Caco-2 (cell line): ENCODE results near the gene HMCN2. TPM values are rescaled to one million over a fixed set of nuclear protein-coding genes. Genes with fewer than 3 reads are reported as not detected.

ENCODE experiments used
- BruUV-seq: library from RNA; stranded (reverse); fragments of 400-500 nt; replicated peaks from 2 replicates; lab custom pipeline; 2021; lab: Mats Ljungman, UMichigan
- CTCF ChIA-PET: fragments of 300-600 bp; sonication (Branson Sonifier 250); formaldehyde crosslinking; loops from one replicate; lab custom pipeline; 2022; ENCODE audit warnings: antibody characterized with exemption; lab: Charles Lee
- POLR2A ChIA-PET: fragments of 300-600 bp; sonication (Branson Sonifier 250); formaldehyde crosslinking; loops from one replicate; lab custom pipeline; 2022; ENCODE audit warnings: antibody characterized with exemption; lab: Charles Lee
- DNase-seq, 2 experiments: peaks; one replicate each; pipeline versions ENCODE4 v3.0.0 to v3.0.0-alpha.2; 2020 to 2022
- H3K27me3 ChIP-seq: replicated peaks from 2 replicates; pipeline ENCODE4 v1.6.0; 2011; ENCODE audit warnings: low read length; ENCODE audit not compliant: control insufficient read depth, insufficient read depth
- H3K36me3 ChIP-seq: 2 replicates; pipeline ENCODE4 v1.5.1; 2011; ENCODE audit warnings: low read length; ENCODE audit not compliant: control insufficient read depth, insufficient read depth
- H3K4me1 ChIP-seq: fragments of 250-450 bp; sonication (Bioruptor Pico); 2 replicates; pipeline ENCODE4 v1.5.1; 2020; ENCODE audit warnings: mild to moderate bottlenecking
- H3K4me3 ChIP-seq: 2 replicates; pipeline ENCODE4 v1.5.1; 2011; ENCODE audit warnings: low read depth, mild to moderate bottlenecking, control low read depth, low read length
- H3K9me3 ChIP-seq: fragments of 250-450 bp; sonication (Bioruptor Pico); 2 replicates; pipeline ENCODE4 v1.5.1; 2020; ENCODE audit warnings: mild to moderate bottlenecking, moderate library complexity
- H3K27ac Mint-ChIP-seq: one replicate; pipeline ENCODE4 v1.8.0; 2022; ENCODE audit warnings: mixed read lengths; ENCODE audit not compliant: unreplicated experiment
- H3K27me3 Mint-ChIP-seq: one replicate; pipeline ENCODE4 v1.8.0; 2022; ENCODE audit warnings: mixed read lengths; ENCODE audit not compliant: insufficient read depth, unreplicated experiment
- H3K36me3 Mint-ChIP-seq: one replicate; pipeline ENCODE4 v1.8.0; 2022; ENCODE audit warnings: mild to moderate bottlenecking, mixed read lengths; ENCODE audit not compliant: insufficient read depth, unreplicated experiment
- H3K4me1 Mint-ChIP-seq: one replicate; pipeline ENCODE4 v1.8.0; 2022; ENCODE audit warnings: low read depth, mixed read lengths; ENCODE audit not compliant: unreplicated experiment
- H3K4me3 Mint-ChIP-seq: one replicate; pipeline ENCODE4 v1.8.0; 2022; ENCODE audit warnings: mild to moderate bottlenecking, moderate library complexity, mixed read lengths; ENCODE audit not compliant: unreplicated experiment
- H3K9me3 Mint-ChIP-seq: one replicate; pipeline ENCODE4 v1.8.0; 2022; ENCODE audit warnings: mixed read lengths; ENCODE audit not compliant: unreplicated experiment
- intact Hi-C: fragments of 100-400 bp; cut with micrococcal nuclease; formaldehyde crosslinking; loops from one replicate; pipeline ENCODE4 v1.10.0; 2022; ENCODE audit not compliant: unreplicated experiment
- total RNA-seq: library from RNA; stranded (reverse); gene quantifications from 2 replicates; pipeline ENCODE4 v1.2.3, GENCODE V29; 2022
- TF ChIP-seq, protein P1 (sequence below), 2 experiments: fragments of 200-600 bp in 1 of 2; IDR thresholded peaks; 1 replicate in 1 of 2; 2 replicates in 1 of 2; pipeline versions ENCODE4 v1.5.1 to v1.8.0; 2011 to 2022; ENCODE audit warnings: antibody characterized with exemption in 1 of 2, control low read depth in 1 of 2, inconsistent platforms in 1 of 2, low read depth in 1 of 2, low read length in 1 of 2, mild to moderate bottlenecking in 1 of 2, moderate library complexity in 1 of 2; ENCODE audit not compliant: insufficient read depth in 1 of 2, severe bottlenecking in 1 of 2, unreplicated experiment in 1 of 2

The HMCN2 gene
- total RNA-seq, 1 experiment from 2014 or later = 0.41 TPM

DNA sequence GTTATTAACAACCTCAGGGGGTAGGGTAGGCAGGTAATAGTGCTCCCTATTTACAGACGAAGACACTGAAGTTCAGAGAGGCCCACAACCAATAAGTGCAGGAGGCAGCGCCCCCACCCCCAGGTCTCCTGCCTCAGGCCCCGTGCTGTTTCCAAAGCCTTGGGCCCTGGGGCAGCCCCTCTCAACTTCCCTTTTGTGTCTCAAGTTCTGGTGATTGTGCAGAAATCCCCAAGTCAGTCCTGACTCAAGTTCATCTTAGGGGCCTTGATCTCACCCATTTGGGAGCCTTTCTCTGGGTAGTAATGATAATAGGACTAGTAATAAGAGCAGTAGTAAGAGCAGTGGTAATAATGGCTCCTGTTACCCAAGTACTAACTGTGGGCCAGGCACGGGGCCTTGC is 143.7 kb downstream of the HMCN2 start:
- no peaks in the 10 kb centered on the region for H3K27me3 Mint-ChIP-seq
- no peaks in the 10 kb centered on the region for H3K9me3 Mint-ChIP-seq
- no peak overlapping the region for H3K4me3 Mint-ChIP-seq
- no TSS peak for BruUV-seq
- H3K4me1 Mint-ChIP-seq = no peaks in the 10 kb centered on the region
- POLR2A ChIA-PET = no interaction called here
- Histone ChIP-seq H3K4me3 (no peak overlapping the region), H3K27me3 (no peaks in the 10 kb centered on the region), H3K36me3 (no peaks in the 10 kb centered on the region), H3K9me3 (no peaks in the 10 kb centered on the region), H3K4me1 (peaks cover 6% of the 10 kb centered on the region; the same call in 1 of the 2 replicates)
- CTCF ChIA-PET = no interaction called here
- no peak overlapping the region for H3K27ac Mint-ChIP-seq
- H3K36me3 Mint-ChIP-seq = no peaks in the 10 kb centered on the region
- no peak for DNase-seq
- TF ChIP-seq, protein P1, sequence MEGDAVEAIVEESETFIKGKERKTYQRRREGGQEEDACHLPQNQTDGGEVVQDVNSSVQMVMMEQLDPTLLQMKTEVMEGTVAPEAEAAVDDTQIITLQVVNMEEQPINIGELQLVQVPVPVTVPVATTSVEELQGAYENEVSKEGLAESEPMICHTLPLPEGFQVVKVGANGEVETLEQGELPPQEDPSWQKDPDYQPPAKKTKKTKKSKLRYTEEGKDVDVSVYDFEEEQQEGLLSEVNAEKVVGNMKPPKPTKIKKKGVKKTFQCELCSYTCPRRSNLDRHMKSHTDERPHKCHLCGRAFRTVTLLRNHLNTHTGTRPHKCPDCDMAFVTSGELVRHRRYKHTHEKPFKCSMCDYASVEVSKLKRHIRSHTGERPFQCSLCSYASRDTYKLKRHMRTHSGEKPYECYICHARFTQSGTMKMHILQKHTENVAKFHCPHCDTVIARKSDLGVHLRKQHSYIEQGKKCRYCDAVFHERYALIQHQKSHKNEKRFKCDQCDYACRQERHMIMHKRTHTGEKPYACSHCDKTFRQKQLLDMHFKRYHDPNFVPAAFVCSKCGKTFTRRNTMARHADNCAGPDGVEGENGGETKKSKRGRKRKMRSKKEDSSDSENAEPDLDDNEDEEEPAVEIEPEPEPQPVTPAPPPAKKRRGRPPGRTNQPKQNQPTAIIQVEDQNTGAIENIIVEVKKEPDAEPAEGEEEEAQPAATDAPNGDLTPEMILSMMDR (IDR thresholded peaks at IDR 0.05; ENCODE audit: insufficient read depth in 1 of 2, low read depth in 1 of 2, low read length in 1 of 2, severe bottlenecking in 1 of 2, unreplicated experiment in 1 of 2) = no peak
- intact Hi-C loops = no loop called here

DNA sequence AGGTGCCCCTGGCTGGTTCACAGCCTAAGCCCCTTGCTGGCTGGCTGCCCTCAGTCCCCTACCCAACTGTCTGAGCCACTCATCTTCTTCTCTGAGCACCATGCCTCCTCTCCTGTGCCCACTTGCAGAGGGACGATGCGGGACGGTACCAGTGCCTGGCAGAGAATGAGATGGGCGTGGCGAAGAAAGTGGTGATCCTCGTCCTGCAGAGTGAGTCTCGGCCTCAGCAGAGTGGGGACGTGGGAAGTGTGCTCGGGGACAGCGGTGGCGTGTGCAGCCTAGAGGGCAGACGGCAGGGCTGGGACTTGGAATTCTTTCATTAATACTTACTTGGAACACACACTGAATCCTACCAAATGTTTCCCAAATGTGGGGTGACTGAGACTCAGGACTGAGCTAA is 144.9 kb downstream of the HMCN2 start:
- intact Hi-C loops = no loop called here
- TF ChIP-seq, protein P1 (IDR thresholded peaks at IDR 0.05; ENCODE audit: insufficient read depth in 1 of 2, low read depth in 1 of 2, low read length in 1 of 2, severe bottlenecking in 1 of 2, unreplicated experiment in 1 of 2) = no peak

DNA sequence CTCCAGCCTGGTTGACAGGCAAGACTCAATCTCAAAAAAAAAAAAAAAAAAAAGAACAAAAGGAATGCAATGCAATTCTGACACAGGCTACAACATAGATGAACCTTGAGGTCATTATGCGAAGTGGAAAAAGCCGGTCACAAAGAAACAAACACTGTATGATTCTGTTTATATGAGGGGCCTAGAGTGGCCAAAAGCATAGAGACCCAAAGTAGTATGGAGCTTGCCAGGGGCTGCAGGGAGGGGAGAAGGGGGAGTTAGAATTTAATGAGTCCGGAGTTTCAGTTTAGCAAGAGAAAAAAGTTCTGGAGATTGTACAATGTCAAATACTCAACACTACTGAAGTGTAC is 146.0 kb downstream of the HMCN2 start:
- Mint-ChIP-seq H3K4me1 (no peaks in the 10 kb centered on the region), H3K36me3 (no peaks in the 10 kb centered on the region), H3K27ac (no peak overlapping the region), H3K9me3 (no peaks in the 10 kb centered on the region), H3K4me3 (no peak overlapping the region), H3K27me3 (no peaks in the 10 kb centered on the region)
- POLR2A ChIA-PET = no interaction called here
- Histone ChIP-seq H3K36me3 (no peaks in the 10 kb centered on the region), H3K27me3 (no peaks in the 10 kb centered on the region), H3K4me3 (no peak overlapping the region), H3K4me1 (peaks cover 6% of the 10 kb centered on the region; the same call in 1 of the 2 replicates), H3K9me3 (no peaks in the 10 kb centered on the region)
- DNase-seq = no peak
- CTCF ChIA-PET = no interaction called here
- intact Hi-C loops = no loop called here
- no TSS peak for BruUV-seq
- TF ChIP-seq, protein P1 (IDR thresholded peaks at IDR 0.05; ENCODE audit: insufficient read depth in 1 of 2, low read depth in 1 of 2, low read length in 1 of 2, severe bottlenecking in 1 of 2, unreplicated experiment in 1 of 2) = no peak

More for the DNA sequence above, 144.9 kb downstream of the HMCN2 start:
- DNase-seq = no peak
- no peaks in the 10 kb centered on the region for H3K36me3 Mint-ChIP-seq
- H3K36me3 ChIP-seq = no peaks in the 10 kb centered on the region
- H3K27me3 Mint-ChIP-seq = no peaks in the 10 kb centered on the region
- no peaks in the 10 kb centered on the region for H3K9me3 ChIP-seq
- H3K9me3 Mint-ChIP-seq = no peaks in the 10 kb centered on the region
- H3K27me3 ChIP-seq = no peaks in the 10 kb centered on the region
- no peak overlapping the region for H3K27ac Mint-ChIP-seq
- no peak overlapping the region for H3K4me3 Mint-ChIP-seq
- peaks cover 6% of the 10 kb centered on the region; the same call in 1 of the 2 replicates for H3K4me1 ChIP-seq
- BruUV-seq = no TSS peak
- ChIA-PET CTCF (interaction anchor here (0.6 kb wide), 1 partner anchor 643 kb away, joined by 5 read pairs; no protein-coding TSS in a partner anchor), POLR2A (no interaction called here)
- no peak overlapping the region for H3K4me3 ChIP-seq
- H3K4me1 Mint-ChIP-seq = no peaks in the 10 kb centered on the region
